Neuronal stem cell (in vitro differentiated cells): Measurements from ENCODE around the gene HELT.

ENCODE experiments used
- DNase-seq: peaks from one replicate; pipeline ENCODE4 v3.0.0-alpha.2; 2013; ENCODE audit warnings: low spot score
- H2AFZ ChIP-seq: one replicate; pipeline ENCODE4 v1.6.1; 2013; ENCODE audit warnings: mild to moderate bottlenecking, low read length, inconsistent platforms
- H2AK5ac ChIP-seq: 2 replicates; pipeline ENCODE4 v1.6.1; 2013; ENCODE audit warnings: low read depth, mild to moderate bottlenecking, inconsistent platforms, low read length, moderate library complexity, mixed read lengths
- H2BK120ac ChIP-seq: 2 replicates; pipeline ENCODE4 v1.6.1; 2013; ENCODE audit warnings: low read depth, mild to moderate bottlenecking, inconsistent platforms, low read length, moderate library complexity, mixed read lengths
- H2BK12ac ChIP-seq: one replicate; pipeline ENCODE4 v1.6.1; 2013; ENCODE audit warnings: low read length, inconsistent platforms
- H2BK15ac ChIP-seq: 2 replicates; pipeline ENCODE4 v1.6.1; 2013; ENCODE audit warnings: mild to moderate bottlenecking, low read length, inconsistent platforms, mixed read lengths
- H2BK5ac ChIP-seq: one replicate; pipeline ENCODE4 v1.6.1; 2013; ENCODE audit warnings: inconsistent platforms, mild to moderate bottlenecking, low read length, moderate library complexity
- H3K14ac ChIP-seq: one replicate; pipeline ENCODE4 v1.6.1; 2013; ENCODE audit warnings: low read length, inconsistent platforms
- H3K18ac ChIP-seq: 2 replicates; pipeline ENCODE4 v1.6.1; 2013; ENCODE audit warnings: low read length, inconsistent platforms
- H3K23ac ChIP-seq: 2 replicates; pipeline ENCODE4 v1.6.1; 2013; ENCODE audit warnings: low read depth, mild to moderate bottlenecking, mixed read lengths, low read length, inconsistent platforms; ENCODE audit not compliant: poor library complexity
- H3K27ac ChIP-seq: replicated peaks from 3 replicates; pipeline ENCODE4 v1.5.1; 2013; ENCODE audit warnings: low read length, inconsistent platforms
- H3K27me3 ChIP-seq, 3 experiments: 2 replicates each; pipeline ENCODE4 v1.6.1; 2013; ENCODE audit warnings: low read length in 3 of 3, mild to moderate bottlenecking in 2 of 3, inconsistent platforms in 1 of 3, low read depth in 1 of 3, mixed read lengths in 1 of 3, moderate library complexity in 1 of 3; ENCODE audit not compliant: control insufficient read depth in 3 of 3, insufficient read depth in 3 of 3
- H3K36me3 ChIP-seq, 2 donors: replicated peaks in 1 of 2; 2 replicates each; pipeline ENCODE4 v1.6.1; 2013; ENCODE audit warnings: low read length in 2 of 2; ENCODE audit not compliant: control insufficient read depth in 2 of 2, insufficient read depth in 2 of 2
- H3K4ac ChIP-seq: 2 replicates; pipeline ENCODE4 v1.6.1; 2013; ENCODE audit warnings: inconsistent platforms, mild to moderate bottlenecking, low read length, moderate library complexity
- H3K4me1 ChIP-seq, 2 donors: 1 replicate in 1 of 2; 2 replicates in 1 of 2; pipeline ENCODE4 v1.6.1; 2013; ENCODE audit warnings: low read length in 2 of 2, low read depth in 1 of 2; ENCODE audit not compliant: control insufficient read depth in 2 of 2, insufficient read depth in 1 of 2
- H3K4me2 ChIP-seq: one replicate; pipeline ENCODE4 v1.6.1; 2013; ENCODE audit warnings: mild to moderate bottlenecking, low read length, inconsistent platforms; ENCODE audit not compliant: insufficient read depth, poor library complexity, severe bottlenecking
- H3K4me3 ChIP-seq, 2 donors: 2 replicates each; pipeline ENCODE4 v1.5.1; 2013; ENCODE audit warnings: low read length in 2 of 2, mild to moderate bottlenecking in 2 of 2, inconsistent platforms in 1 of 2, moderate library complexity in 1 of 2
- H3K79me1 ChIP-seq: one replicate; pipeline ENCODE4 v1.6.1; 2013; ENCODE audit warnings: low read depth, mild to moderate bottlenecking, inconsistent platforms, low read length, moderate library complexity
- H3K9ac ChIP-seq: one replicate; pipeline ENCODE4 v1.6.1; 2013; ENCODE audit warnings: mild to moderate bottlenecking, low read depth, low read length, inconsistent platforms; ENCODE audit not compliant: poor library complexity
- H3K9me3 ChIP-seq, 2 donors: replicated peaks in 1 of 2; 2 replicates each; pipeline versions ENCODE3 to v1.6.1; 2013; ENCODE audit warnings: low read length in 2 of 2, mild to moderate bottlenecking in 2 of 2, inconsistent platforms in 1 of 2, low read depth in 1 of 2, mixed read lengths in 1 of 2, moderate library complexity in 1 of 2; ENCODE audit not compliant: control insufficient read depth in 2 of 2, insufficient read depth in 1 of 2
- H4K8ac ChIP-seq: one replicate; pipeline ENCODE4 v1.6.1; 2013; ENCODE audit warnings: low read depth, mild to moderate bottlenecking, inconsistent platforms, low read length, moderate library complexity
- H4K91ac ChIP-seq: one replicate; pipeline ENCODE4 v1.6.1; 2013; ENCODE audit warnings: low read length, low read depth, mild to moderate bottlenecking, inconsistent platforms; ENCODE audit not compliant: poor library complexity
- WGBS, 2 donors: extraction: QIAGEN DNeasy Blood & Tissue Kit; methylation state at CpG; one replicate each; pipeline ENCODE4 v1.1.7; 2013; ENCODE audit warnings: missing lambda C conversion rate in 2 of 2, mixed read lengths in 1 of 2; ENCODE audit not compliant: insufficient read length in 2 of 2, insufficient replicate concordance in 1 of 2; ENCODE audit errors: extremely low coverage in 2 of 2; 5-methylcytosine and 5-hydroxymethylcytosine counted together

The HELT gene

DNA sequence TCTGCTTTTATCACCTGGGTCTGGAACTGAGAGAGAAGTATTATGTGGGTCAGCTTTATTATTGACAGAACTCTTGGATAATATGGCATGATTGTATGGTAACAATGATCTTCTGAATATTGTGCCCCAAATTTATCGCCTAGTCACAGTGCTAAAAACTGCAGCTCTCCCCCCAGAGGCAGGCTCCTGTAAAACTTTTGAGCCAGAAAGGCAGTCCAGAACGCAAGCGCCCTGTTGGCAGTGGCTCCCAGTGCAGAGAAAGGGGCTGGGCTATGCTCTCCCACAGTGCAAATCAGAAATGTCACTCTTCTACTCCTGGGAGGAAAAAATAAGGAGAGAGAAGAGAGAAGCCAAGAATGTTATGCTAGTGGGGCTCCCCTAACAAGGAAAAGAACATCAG is 50.5 kb downstream of the HELT start:
- H3K27me3 ChIP-seq: peaks cover 0 to 44% (median 0%) of the 10 kb centered on the region in 3 experiments
- no peak overlapping the region for H3K4me3 ChIP-seq
- H3K36me3 ChIP-seq: no peaks in the 10 kb centered on the region
- H3K4ac ChIP-seq: no peak overlapping the region
- no peak for DNase-seq
- no CpG with 5 or more reads among the region's 3 CpGs for WGBS, 2 donors
- H4K91ac ChIP-seq: no peak overlapping the region
- H2BK120ac ChIP-seq: no peak overlapping the region
- peaks cover 0 to 2% of the 10 kb centered on the region in 2 donors for H3K4me1 ChIP-seq
- no peaks in the 10 kb centered on the region for H3K9me3 ChIP-seq
- H4K8ac ChIP-seq: no peak overlapping the region
- no peak overlapping the region for H2BK15ac ChIP-seq
- no peak overlapping the region for H2BK12ac ChIP-seq
- H3K4me2 ChIP-seq: no peak overlapping the region
- H3K23ac ChIP-seq: no peak overlapping the region
- H2BK5ac ChIP-seq: no peak overlapping the region
- H3K18ac ChIP-seq: no peak overlapping the region
- H3K9ac ChIP-seq: no peak overlapping the region
- H3K27ac ChIP-seq: no peak overlapping the region
- H2AFZ ChIP-seq: no peak overlapping the region
- H3K14ac ChIP-seq: no peak overlapping the region
- no peaks in the 10 kb centered on the region for H3K79me1 ChIP-seq
- H2AK5ac ChIP-seq: no peak overlapping the region
